Activated naive CD8-positive, alpha-beta T cell (primary cell): ENCODE measurements around the gene IL1R2.
"Not testable (repeated sequence)": the region's sequence is repeated elsewhere in the genome, so short reads cannot be mapped to it uniquely, and the experiment has no call there.

Experiments
- H3K27ac Mint-ChIP-seq: one replicate; pipeline ENCODE4 v1.8.0; 2021; ENCODE audit warnings: mixed read lengths
- H3K27me3 Mint-ChIP-seq: one replicate; pipeline ENCODE4 v1.8.0; 2021; ENCODE audit warnings: mixed read lengths
- H3K36me3 Mint-ChIP-seq: one replicate; pipeline ENCODE4 v1.8.0; 2021; ENCODE audit warnings: mixed read lengths
- H3K4me1 Mint-ChIP-seq: one replicate; pipeline ENCODE4 v1.8.0; 2021; ENCODE audit warnings: low read depth, mixed read lengths
- H3K4me3 Mint-ChIP-seq: one replicate; pipeline ENCODE4 v1.8.0; 2021; ENCODE audit warnings: mild to moderate bottlenecking, mixed read lengths
- H3K9me3 Mint-ChIP-seq: one replicate; pipeline ENCODE4 v1.8.0; 2021; ENCODE audit warnings: low read depth, mixed read lengths

Gene IL1R2

GRCh38 chr2:102000813-102001766 is 9.3 kb downstream of the IL1R2 start:
- no peaks in the 10 kb centered on the region for H3K9me3 Mint-ChIP-seq
- H3K27ac Mint-ChIP-seq = peak overlapping the region; percentile 87
- H3K36me3 Mint-ChIP-seq = no peaks in the 10 kb centered on the region
- peaks cover 12% of the 10 kb centered on the region for H3K4me1 Mint-ChIP-seq
- H3K4me3 Mint-ChIP-seq = no peak overlapping the region
- H3K27me3 Mint-ChIP-seq = no peaks in the 10 kb centered on the region

GRCh38 chr2:102001767-102002142 is 10.0 kb downstream of the IL1R2 start:
- no peak overlapping the region for H3K4me3 Mint-ChIP-seq
- no peaks in the 10 kb centered on the region for H3K9me3 Mint-ChIP-seq
- peak overlapping the region; percentile 87 for H3K27ac Mint-ChIP-seq
- no peaks in the 10 kb centered on the region for H3K27me3 Mint-ChIP-seq
- no peaks in the 10 kb centered on the region for H3K36me3 Mint-ChIP-seq
- H3K4me1 Mint-ChIP-seq = peaks cover 13% of the 10 kb centered on the region

DNA sequence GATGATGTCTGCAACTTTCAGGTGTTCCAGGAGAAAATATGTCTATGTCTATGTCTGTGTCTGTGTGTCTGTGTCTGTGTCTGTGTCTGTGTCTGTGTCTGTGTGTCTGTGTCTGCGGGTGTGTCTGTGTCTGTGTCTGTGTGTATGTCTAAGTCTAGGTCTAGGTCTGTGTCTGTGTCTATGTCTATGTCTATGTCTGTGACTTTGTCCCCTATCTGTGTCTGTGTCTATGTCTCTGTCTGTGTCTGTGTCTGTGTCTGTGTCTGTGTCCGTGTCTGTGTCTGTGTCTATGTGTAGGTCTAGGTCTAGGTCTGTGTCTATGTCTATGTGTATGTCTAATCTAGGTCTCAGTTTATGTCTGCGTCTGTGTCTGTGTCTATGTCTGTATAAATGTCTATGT is 10.5 kb downstream of the IL1R2 start:
- Mint-ChIP-seq H3K27me3 (no peaks in the 10 kb centered on the region), H3K9me3 (no peaks in the 10 kb centered on the region), H3K4me1 (peaks cover 13% of the 10 kb centered on the region), H3K4me3 (no peak overlapping the region), H3K27ac (no peak overlapping the region), H3K36me3 (no peaks in the 10 kb centered on the region)

DNA sequence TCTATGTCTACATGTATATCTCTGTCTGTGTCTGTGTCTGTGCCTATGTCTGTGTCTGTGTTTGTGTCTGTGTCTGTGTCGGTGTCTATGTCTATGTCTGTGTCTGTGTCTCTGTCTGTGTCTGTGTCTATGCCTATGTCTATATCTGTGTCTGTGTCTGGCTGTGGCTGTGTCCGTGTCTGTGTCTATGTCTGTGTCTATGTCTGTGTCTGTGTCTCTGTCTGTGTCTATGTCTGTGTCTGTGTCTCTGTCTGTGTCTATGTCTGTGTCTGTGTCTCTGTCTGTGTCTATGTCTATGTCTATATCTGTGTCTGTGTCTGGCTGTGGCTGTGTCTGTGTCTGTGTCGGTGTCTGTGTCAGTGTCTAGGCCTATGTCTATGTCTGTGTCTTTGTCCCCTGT is 11.1 kb downstream of the IL1R2 start:
- H3K36me3 Mint-ChIP-seq, H3K9me3 Mint-ChIP-seq, H3K27me3 Mint-ChIP-seq, H3K27ac Mint-ChIP-seq, H3K4me3 Mint-ChIP-seq: not testable (repeated sequence)
- H3K4me1 Mint-ChIP-seq = peaks cover 13% of the 10 kb centered on the region

GRCh38 chr2:102003696-102004095 is 11.9 kb downstream of the IL1R2 start:
- no peaks in the 10 kb centered on the region for H3K36me3 Mint-ChIP-seq
- no peaks in the 10 kb centered on the region for H3K27me3 Mint-ChIP-seq
- peaks cover 11% of the 10 kb centered on the region for H3K4me1 Mint-ChIP-seq
- H3K27ac Mint-ChIP-seq = no peak overlapping the region
- H3K9me3 Mint-ChIP-seq = no peaks in the 10 kb centered on the region
- H3K4me3 Mint-ChIP-seq = no peak overlapping the region

DNA sequence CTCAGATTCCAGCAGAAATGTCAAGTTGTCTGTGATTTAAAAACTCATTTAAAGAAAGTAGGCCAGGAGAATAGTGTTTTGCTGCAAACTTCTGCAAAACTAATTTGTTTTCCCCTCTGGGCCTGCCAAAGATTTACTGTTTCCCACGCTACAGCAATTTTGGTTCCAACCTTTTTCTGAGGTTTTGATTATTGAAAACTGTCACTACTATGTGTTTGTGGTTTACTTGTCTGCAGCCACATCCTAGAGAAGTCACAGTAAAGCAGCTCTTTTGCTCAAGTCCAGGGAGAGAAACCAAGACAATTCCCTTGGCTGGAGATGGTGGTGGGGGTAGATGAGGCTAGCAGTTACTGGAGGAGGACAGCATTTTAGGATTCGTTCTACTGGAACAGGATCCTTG is 12.8 kb downstream of the IL1R2 start:
- H3K4me1 Mint-ChIP-seq = peaks cover 4% of the 10 kb centered on the region
- no peaks in the 10 kb centered on the region for H3K27me3 Mint-ChIP-seq
- H3K27ac Mint-ChIP-seq = no peak overlapping the region
- H3K4me3 Mint-ChIP-seq = no peak overlapping the region
- no peaks in the 10 kb centered on the region for H3K36me3 Mint-ChIP-seq
- no peaks in the 10 kb centered on the region for H3K9me3 Mint-ChIP-seq

GRCh38 chr2:102005449-102005848 is 13.7 kb downstream of the IL1R2 start:
- Mint-ChIP-seq H3K27me3 (peaks cover 2% of the 10 kb centered on the region), H3K36me3 (no peaks in the 10 kb centered on the region), H3K4me1 (peaks cover 4% of the 10 kb centered on the region), H3K27ac (no peak overlapping the region), H3K9me3 (no peaks in the 10 kb centered on the region), H3K4me3 (no peak overlapping the region)

DNA sequence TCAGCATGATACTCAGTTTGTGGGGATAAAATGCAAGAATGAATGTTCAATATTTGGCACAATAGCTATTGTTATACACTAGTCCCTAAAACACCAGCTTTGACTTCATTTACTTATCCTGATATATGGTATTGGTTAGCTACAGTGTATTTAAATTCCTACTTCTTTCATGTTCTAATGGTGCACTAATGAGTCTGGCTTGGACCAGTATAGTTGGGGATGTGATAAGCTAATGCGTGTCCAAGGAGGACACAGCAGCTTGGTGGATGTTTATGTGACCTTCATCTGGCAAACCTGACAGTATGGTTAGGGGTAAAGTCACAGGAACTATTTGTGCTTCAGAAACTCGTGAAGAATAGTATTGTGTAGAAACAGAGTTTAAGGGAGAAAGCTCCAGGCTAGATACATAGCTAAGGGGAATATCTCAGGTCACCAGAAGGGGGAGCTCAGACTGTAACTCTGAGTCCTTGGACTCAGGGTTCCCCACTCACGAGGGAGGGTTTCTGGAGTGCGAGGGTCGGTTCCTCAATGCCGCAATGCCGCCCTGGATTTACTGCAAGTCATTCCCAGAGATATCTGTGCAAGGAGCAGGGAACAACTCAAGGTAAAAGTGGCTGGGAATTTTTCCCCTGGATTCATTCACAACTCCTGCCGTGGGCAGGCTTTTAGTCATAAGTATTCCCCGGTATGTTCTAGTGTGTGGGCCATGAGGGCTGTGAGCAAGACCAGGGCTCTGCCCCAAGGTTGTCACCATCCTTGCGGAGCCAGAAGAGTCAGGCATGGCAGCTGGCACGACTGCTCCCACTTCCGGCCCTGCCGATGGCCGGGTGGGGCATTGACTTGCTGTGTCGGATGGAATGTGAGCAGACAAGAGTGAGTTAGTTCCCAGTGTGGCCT is 14.5 kb downstream of the IL1R2 start:
- no peak overlapping the region for H3K27ac Mint-ChIP-seq
- H3K9me3 Mint-ChIP-seq = no peaks in the 10 kb centered on the region
- peaks cover 2% of the 10 kb centered on the region for H3K27me3 Mint-ChIP-seq
- H3K4me3 Mint-ChIP-seq = no peak overlapping the region
- no peaks in the 10 kb centered on the region for H3K36me3 Mint-ChIP-seq
- H3K4me1 Mint-ChIP-seq = peaks cover 8% of the 10 kb centered on the region

- H3K4me3 Mint-ChIP-seq = no peak overlapping the region
- H3K4me1 Mint-ChIP-seq = peaks cover 7% of the 10 kb centered on the region
- no peak overlapping the region for H3K27ac Mint-ChIP-seq
- H3K27me3 Mint-ChIP-seq = peaks cover 2% of the 10 kb centered on the region
- no peaks in the 10 kb centered on the region for H3K9me3 Mint-ChIP-seq
- no peaks in the 10 kb centered on the region for H3K36me3 Mint-ChIP-seq
These were observed 15.1 kb downstream of the IL1R2 start for GRCh38 chr2:102006886-102007278.

- Mint-ChIP-seq H3K36me3 (no peaks in the 10 kb centered on the region), H3K27me3 (peaks cover 2% of the 10 kb centered on the region), H3K4me1 (peaks cover 10% of the 10 kb centered on the region), H3K27ac (no peak overlapping the region), H3K4me3 (no peak overlapping the region), H3K9me3 (peaks cover under 1% of the 10 kb centered on the region)
These were observed 16.7 kb downstream of the IL1R2 start for GRCh38 chr2:102008490-102008889.

GRCh38 chr2:102009557-102009956 is 17.8 kb downstream of the IL1R2 start:
- Mint-ChIP-seq H3K27me3 (peaks cover 2% of the 10 kb centered on the region), H3K36me3 (no peaks in the 10 kb centered on the region), H3K4me1 (peaks cover 17% of the 10 kb centered on the region), H3K4me3 (no peak overlapping the region), H3K27ac (no peak overlapping the region), H3K9me3 (peaks cover 4% of the 10 kb centered on the region)

GRCh38 chr2:102010902-102011301 is 19.1 kb downstream of the IL1R2 start:
- H3K27me3 Mint-ChIP-seq = peaks cover 2% of the 10 kb centered on the region
- H3K27ac Mint-ChIP-seq = peak overlapping the region; percentile 67
- no peaks in the 10 kb centered on the region for H3K36me3 Mint-ChIP-seq
- H3K4me1 Mint-ChIP-seq = peaks cover 17% of the 10 kb centered on the region
- H3K9me3 Mint-ChIP-seq = peaks cover 4% of the 10 kb centered on the region
- no peak overlapping the region for H3K4me3 Mint-ChIP-seq

DNA sequence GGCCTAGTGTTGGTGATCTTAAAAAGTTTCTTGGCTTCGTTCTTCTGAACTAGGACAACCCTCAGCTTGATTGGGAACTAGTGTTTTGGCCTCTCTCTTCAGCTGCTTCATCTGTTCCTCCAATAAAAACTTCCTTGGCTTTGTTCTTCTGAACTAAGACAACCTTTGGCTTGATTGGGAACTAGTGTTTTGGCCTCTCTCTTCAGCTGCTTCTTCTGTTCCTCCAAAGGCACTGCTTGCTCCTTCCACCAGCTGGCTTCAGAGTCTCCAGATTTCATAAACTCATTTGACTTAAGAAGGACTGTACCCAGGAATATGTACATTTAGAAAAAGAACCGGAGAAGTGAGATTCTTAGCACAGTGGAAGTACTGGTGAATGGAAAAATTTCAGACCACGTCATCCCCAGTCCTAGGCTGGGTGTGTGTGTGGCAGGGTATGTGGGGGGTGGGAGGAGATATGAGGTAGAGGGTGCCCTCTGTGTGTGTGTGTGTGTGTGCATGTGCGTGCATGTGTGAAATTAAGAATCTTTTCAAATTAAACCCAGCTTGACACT is 20.4 kb downstream of the IL1R2 start:
- Mint-ChIP-seq H3K9me3 (peaks cover 4% of the 10 kb centered on the region), H3K27me3 (peaks cover 2% of the 10 kb centered on the region), H3K36me3 (no peaks in the 10 kb centered on the region), H3K27ac (no peak overlapping the region), H3K4me3 (no peak overlapping the region), H3K4me1 (peaks cover 15% of the 10 kb centered on the region)

- Mint-ChIP-seq H3K27me3 (peaks cover 2% of the 10 kb centered on the region), H3K27ac (peak overlapping the region; percentile 79), H3K36me3 (no peaks in the 10 kb centered on the region), H3K4me1 (peaks cover 15% of the 10 kb centered on the region), H3K4me3 (no peak overlapping the region), H3K9me3 (peaks cover 4% of the 10 kb centered on the region)
These were observed 21.7 kb downstream of the IL1R2 start for GRCh38 chr2:102013206-102014040.
